ENCODE results near the gene HEPHL1. TPM values are rescaled to one million over a fixed set of nuclear protein-coding genes. Genes with fewer than 3 reads are reported as not detected.

The HEPHL1 gene
- total and polyA plus RNA-seq, 2 donors (not counting 1 experiment from before 2014, with no cell fraction given): not detected

GRCh38 chr11:94144664-94145063, 123.5 kb downstream of the HEPHL1 start:
- CTCF ChIA-PET: no interaction called here

GRCh38 chr11:94145431-94145830, 124.3 kb downstream of the HEPHL1 start:
- ChIA-PET POLR2A (no interaction called here), CTCF (no interaction called here)
- no CpG with 5 or more reads among the region's 2 CpGs for WGBS (ENCODE audit: insufficient coverage)
- H4K20me1 ChIP-seq (ENCODE audit: control insufficient read depth, insufficient read depth, low read length, poor library complexity, severe bottlenecking): peaks cover 47% of the 10 kb centered on the region
- no peaks in the 10 kb centered on the region for H3K27me3 Mint-ChIP-seq
- no peaks in the 10 kb centered on the region for H3K9me3 ChIP-seq (ENCODE audit: control extremely low read depth in 1 of 3, control insufficient read depth in 2 of 3, insufficient read depth in 1 of 3, low read length in 2 of 3)
- H3K36me3 ChIP-seq (replicated peaks in 1 of 2; ENCODE audit: control extremely low read depth in 1 of 2, control insufficient read depth in 1 of 2, extremely low read depth in 1 of 2, insufficient read depth in 2 of 2, low read length in 1 of 2): no peaks in the 10 kb centered on the region
- peaks cover 86% of the 10 kb centered on the region for H3K79me2 ChIP-seq (ENCODE audit: control insufficient read depth, insufficient read depth, low read length)
- no peaks in the 10 kb centered on the region for H3K9me3 Mint-ChIP-seq (ENCODE audit: insufficient read depth)
- H3K27me3 ChIP-seq (replicated peaks in 1 of 4; ENCODE audit: control extremely low read depth in 1 of 4, control insufficient read depth in 3 of 4, insufficient read depth in 4 of 4, low read length in 3 of 4): no peaks in the 10 kb centered on the region
- ATAC-seq (ENCODE audit: low read depth) (no peak), DNase-seq (no peak)
- no peak overlapping the region for H3K4me3 Mint-ChIP-seq
- H3K4me3 ChIP-seq (ENCODE audit: control extremely low read depth in 1 of 5, extremely low read depth in 1 of 5, insufficient read depth in 1 of 5, low read depth in 2 of 5, low read length in 4 of 5): no peak overlapping the region
- no peak overlapping the region for H3K4me2 ChIP-seq (replicated peaks; ENCODE audit: low read depth, low read length, poor library complexity, severe bottlenecking)
- no peak overlapping the region for H3K27ac ChIP-seq (ENCODE audit: low read length in 2 of 2)
- TF ChIP-seq CTCF (IDR thresholded peaks at IDR 0.05): no peak
- no peak overlapping the region for H2AFZ ChIP-seq (ENCODE audit: insufficient read depth, low read depth, low read length, poor library complexity, severe bottlenecking)
- intact Hi-C loops (cut with micrococcal nuclease): no loop called here
- H3K9ac ChIP-seq (ENCODE audit: low read length): no peak overlapping the region
- H3K4me1 ChIP-seq (ENCODE audit: control insufficient read depth in 2 of 2, insufficient read depth in 2 of 2, low read length in 2 of 2): peaks cover 5 to 17% of the 10 kb centered on the region in 2 donors
- no peak overlapping the region for H3K27ac Mint-ChIP-seq
- H3K4me1 Mint-ChIP-seq: peaks cover 77% of the 10 kb centered on the region

More at GRCh38 chr11:94144664-94145063, 123.5 kb downstream of the HEPHL1 start:
- Mint-ChIP-seq H3K4me1 (peaks cover 77% of the 10 kb centered on the region), H3K27ac (no peak overlapping the region), H3K27me3 (no peaks in the 10 kb centered on the region), H3K9me3 (ENCODE audit: insufficient read depth) (no peaks in the 10 kb centered on the region), H3K4me3 (no peak overlapping the region)
- Histone ChIP-seq H3K36me3 (replicated peaks in 1 of 2; ENCODE audit: control extremely low read depth in 1 of 2, control insufficient read depth in 1 of 2, extremely low read depth in 1 of 2, insufficient read depth in 2 of 2, low read length in 1 of 2) (no peaks in the 10 kb centered on the region), H3K4me1 (ENCODE audit: control insufficient read depth in 2 of 2, insufficient read depth in 2 of 2, low read length in 2 of 2) (peaks cover 8 to 15% of the 10 kb centered on the region in 2 donors), H3K9ac (ENCODE audit: low read length) (no peak overlapping the region), H2AFZ (ENCODE audit: insufficient read depth, low read depth, low read length, poor library complexity, severe bottlenecking) (no peak overlapping the region), H3K9me3 (ENCODE audit: control extremely low read depth in 1 of 3, control insufficient read depth in 2 of 3, insufficient read depth in 1 of 3, low read length in 2 of 3) (no peaks in the 10 kb centered on the region), H3K79me2 (ENCODE audit: control insufficient read depth, insufficient read depth, low read length) (peaks cover 87% of the 10 kb centered on the region), H4K20me1 (ENCODE audit: control insufficient read depth, insufficient read depth, low read length, poor library complexity, severe bottlenecking) (peaks cover 46% of the 10 kb centered on the region), H3K4me2 (replicated peaks; ENCODE audit: low read depth, low read length, poor library complexity, severe bottlenecking) (no peak overlapping the region), H3K4me3 (ENCODE audit: control extremely low read depth in 1 of 5, extremely low read depth in 1 of 5, insufficient read depth in 1 of 5, low read depth in 2 of 5, low read length in 4 of 5) (no peak overlapping the region), H3K27me3 (replicated peaks in 1 of 4; ENCODE audit: control extremely low read depth in 1 of 4, control insufficient read depth in 3 of 4, insufficient read depth in 4 of 4, low read length in 3 of 4) (no peaks in the 10 kb centered on the region), H3K27ac (ENCODE audit: low read length in 2 of 2) (no peak overlapping the region)
- intact Hi-C loops (cut with micrococcal nuclease): no loop called here
- TF ChIP-seq EZH2 (IDR thresholded peaks at IDR 0.05; ENCODE audit: borderline replicate concordance, insufficient read depth, low read depth, low read length, poor library complexity, severe bottlenecking) (no peak), CTCF (IDR thresholded peaks at IDR 0.05) (no peak)
- WGBS (ENCODE audit: insufficient coverage): no CpG with 5 or more reads among the region's 1 CpG
- ATAC-seq (ENCODE audit: low read depth) (no peak), DNase-seq (no peak)
- POLR2A ChIA-PET: no interaction called here

Measured in B cell (primary cell).